Iris pigment epithelial cell (primary cell): ENCODE results near the gene TMEM266.

Source experiments
- DNase-seq: peaks from one replicate; pipeline ENCODE4 v3.0.0-alpha.2; 2011; ENCODE audit warnings: low read depth

TMEM266 gene

DNA sequence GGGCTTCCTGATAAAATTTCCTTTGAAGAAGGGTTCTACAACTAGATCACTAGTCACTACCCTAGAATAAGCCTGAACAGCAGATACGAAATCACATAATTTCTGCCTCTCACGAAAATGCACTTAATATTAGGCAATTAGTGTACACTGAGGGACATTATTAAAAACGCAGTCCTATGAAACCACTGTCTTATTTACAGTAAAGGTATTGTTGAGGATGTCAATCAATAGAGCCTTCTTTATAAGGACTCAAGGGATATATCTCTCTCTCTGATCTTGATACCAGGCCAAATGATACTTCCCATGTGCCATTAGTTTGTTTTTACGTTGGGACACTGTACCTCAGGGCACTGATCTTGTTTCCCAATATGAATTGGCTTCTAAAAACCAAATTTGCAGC, 191.9 kb downstream of the TMEM266 start:
- no peak for DNase-seq

DNA sequence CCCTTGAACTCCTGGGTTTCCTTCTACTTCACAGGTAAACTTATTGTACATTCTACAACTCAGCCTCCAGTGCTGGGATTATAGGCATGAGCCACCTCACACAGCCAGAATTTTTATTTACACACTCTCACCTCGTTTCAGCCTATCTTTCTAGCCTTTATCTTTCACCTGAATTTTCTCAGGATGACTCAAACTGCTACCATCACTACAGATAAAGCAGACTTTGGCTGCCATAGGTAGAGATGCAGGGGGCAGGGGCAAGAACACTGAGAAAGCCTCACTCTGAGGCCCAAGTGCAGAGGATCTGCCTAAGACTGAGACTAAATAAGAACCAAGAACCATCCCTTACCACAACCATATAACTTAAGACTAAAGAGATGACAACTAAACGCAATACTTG, 192.5 kb downstream of the TMEM266 start:
- DNase-seq: no peak

DNA sequence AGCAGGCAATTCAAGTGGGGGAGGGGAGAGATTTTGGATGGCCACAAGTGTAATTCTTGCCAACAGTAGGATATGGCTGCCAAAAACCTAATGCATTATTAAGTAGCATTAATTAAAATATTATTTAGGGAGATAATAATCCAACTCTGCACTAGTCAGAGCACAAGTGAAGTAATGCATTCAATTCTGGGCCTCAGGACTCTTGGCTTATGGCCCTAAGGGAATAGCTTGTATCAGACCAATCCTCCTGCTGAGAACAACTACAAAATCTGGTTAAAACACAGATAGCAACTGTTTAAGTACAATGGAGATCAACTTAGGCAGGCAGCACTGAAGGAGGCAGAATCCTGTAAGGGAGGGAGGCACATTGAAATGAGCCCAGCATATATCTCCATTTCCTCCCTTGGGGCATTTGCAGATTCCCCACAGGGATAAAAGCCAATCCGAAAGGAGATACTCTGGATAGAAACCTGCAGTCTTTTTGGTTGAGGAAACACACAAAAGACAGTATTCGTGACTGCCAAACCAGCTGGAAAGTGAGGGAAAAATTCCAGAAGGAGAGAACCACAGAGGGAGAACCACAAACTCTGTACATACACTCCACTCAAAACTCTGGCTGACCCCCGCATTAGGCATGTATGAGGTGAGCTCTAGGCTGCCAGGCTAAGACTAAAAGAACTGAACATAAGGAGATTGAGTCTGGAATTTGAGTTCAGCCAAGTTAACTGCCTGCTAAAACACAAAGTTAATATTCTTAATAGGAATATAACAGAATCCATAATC, 194.1 kb downstream of the TMEM266 start:
- DNase-seq: no peak
